Measurements from ENCODE around the gene AP3D1. TPM values are rescaled to one million over a fixed set of nuclear protein-coding genes. Genes with fewer than 3 reads are reported as not detected.

The AP3D1 gene
- total and polyA plus RNA-seq, 9 of the 15 experiments (the other 6 are each of a cell fraction or from before 2014, with no cell fraction given) = 1.2 to 86.1 (median 35.9) TPM

DNA sequence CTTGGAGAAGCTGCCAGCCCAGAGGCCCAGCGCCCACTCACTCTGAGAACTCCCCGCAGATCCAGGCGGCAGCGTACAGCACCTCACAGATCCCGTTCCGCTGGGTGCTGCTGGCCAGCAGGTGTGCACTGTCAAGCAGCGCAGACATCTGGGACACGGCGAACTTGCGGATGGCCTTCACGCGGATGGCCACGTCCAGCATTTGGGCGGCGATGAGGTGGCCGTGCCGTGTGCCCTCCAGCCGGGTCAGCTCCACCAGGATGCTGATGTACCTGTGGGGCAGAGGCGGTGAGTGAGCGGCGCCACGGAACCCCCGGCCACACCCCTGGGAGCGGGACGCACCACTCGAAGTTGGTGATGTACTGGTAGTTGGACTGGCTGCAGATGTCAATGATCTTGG, 30.5 kb downstream of the AP3D1 start:
- peak; percentile 20 for TF ChIP-seq RBM22 (IDR thresholded peaks at IDR 0.05; ENCODE audit: low read depth, low read length, poor library complexity, severe bottlenecking)
- no peak for TF ChIP-seq TAL1 (IDR thresholded peaks at IDR 0.05)
- H3K27me3 ChIP-seq (ENCODE audit: control insufficient read depth in 2 of 2, insufficient read depth in 2 of 2, low read length in 2 of 2) = no peaks in the 10 kb centered on the region; a peak in 1 of 5 replicates
- no peak overlapping the region for H2AFZ ChIP-seq (ENCODE audit: low read depth, low read length)
- H3K9me1 ChIP-seq (ENCODE audit: control insufficient read depth, insufficient read depth, low read length) = no peaks in the 10 kb centered on the region
- no peaks in the 10 kb centered on the region for H3K9me3 ChIP-seq (replicated peaks; ENCODE audit: control insufficient read depth, insufficient read depth, low read depth, low read length)
- ATAC-seq (no peak), DNase-seq (ENCODE audit: extremely low read depth in 1 of 4, low spot score in 3 of 4) (no peak), FAIRE-seq (no peak)
- BruUV-seq (replicated peaks) = no TSS peak
- H3K4me3 ChIP-seq = no peak overlapping the region
- H3K4me2 ChIP-seq (ENCODE audit: insufficient read depth, low read length) = no peak overlapping the region
- peaks cover 4% of the 10 kb centered on the region; the same call in 1 of the 2 replicates for H4K20me1 ChIP-seq (replicated peaks; ENCODE audit: control insufficient read depth, insufficient read depth, low read length)
- in situ Hi-C loops (cut with MboI) (no loop called here), intact Hi-C loops (cut with micrococcal nuclease) (no loop called here)
- peaks cover 95% of the 10 kb centered on the region; the same call in 2 of the 3 replicates for H3K36me3 ChIP-seq (ENCODE audit: control insufficient read depth, insufficient read depth, low read length)
- POLR2A ChIA-PET = no interaction called here
- no peak overlapping the region for H3K27ac ChIP-seq (ENCODE audit: extremely low read depth, low read depth, low read length)
- CTCF ChIA-PET (ENCODE audit: low intra/inter-chr PET ratio) = no interaction called here
- H3K4me1 ChIP-seq (replicated peaks in 1 of 2; ENCODE audit: control insufficient read depth in 2 of 2, insufficient read depth in 2 of 2, low read length in 2 of 2) = peaks cover 0 to 20% of the 10 kb centered on the region in 2 experiments; a peak in 1 of 5 replicates
- 0 out of 4 replicates have a peak overlapping the region, but pooled peaks of 1 of the 2 experiments have one; percentile 26 for H3K9ac ChIP-seq (ENCODE audit: insufficient read depth in 1 of 2, low read depth in 2 of 2, low read length in 2 of 2)
- no peaks in the 10 kb centered on the region for H3K79me2 ChIP-seq (ENCODE audit: control insufficient read depth, insufficient read depth, low read length)
- WGBS (ENCODE audit: insufficient coverage, low coverage, missing lambda C conversion rate) = 95% methylated on average over 17 of the region's 26 CpGs

- no peaks in the 10 kb centered on the region for H3K9me1 ChIP-seq (ENCODE audit: control insufficient read depth, insufficient read depth, low read length)
- H3K27me3 ChIP-seq (ENCODE audit: control insufficient read depth in 2 of 2, insufficient read depth in 2 of 2, low read length in 2 of 2) = no peaks in the 10 kb centered on the region; a peak in 1 of 5 replicates
- H4K20me1 ChIP-seq (replicated peaks; ENCODE audit: control insufficient read depth, insufficient read depth, low read length) = peaks cover 4% of the 10 kb centered on the region; the same call in 1 of the 2 replicates
- H3K4me1 ChIP-seq (replicated peaks in 1 of 2; ENCODE audit: control insufficient read depth in 2 of 2, insufficient read depth in 2 of 2, low read length in 2 of 2) = peaks cover 0 to 20% of the 10 kb centered on the region in 2 experiments; a peak in 1 of 5 replicates
- no peak for ATAC-seq
- POLR2A ChIA-PET = no interaction called here
- H3K27ac ChIP-seq (ENCODE audit: extremely low read depth, low read depth, low read length) = no peak overlapping the region
- TF ChIP-seq MED1 (CRISPR knock-in tag; IDR thresholded peaks at IDR 0.05; ENCODE audit: borderline replicate concordance) = no peak
- peak; percentile 57; the same call in 1 of the 2 replicates for TF ChIP-seq POLR2G (IDR thresholded peaks at IDR 0.05; ENCODE audit: low read depth, low read length)
- H3K9ac ChIP-seq (ENCODE audit: insufficient read depth in 1 of 2, low read depth in 2 of 2, low read length in 2 of 2) = no peak overlapping the region; a peak in 1 of 4 replicates
- peaks cover 95% of the 10 kb centered on the region; the same call in 2 of the 3 replicates for H3K36me3 ChIP-seq (ENCODE audit: control insufficient read depth, insufficient read depth, low read length)
- in situ Hi-C loops (cut with MboI) = no loop called here
- H3K9me3 ChIP-seq (replicated peaks; ENCODE audit: control insufficient read depth, insufficient read depth, low read depth, low read length) = no peaks in the 10 kb centered on the region
- DNase-seq (ENCODE audit: extremely low read depth in 1 of 4, low spot score in 3 of 4) = no peak
- H3K4me2 ChIP-seq (ENCODE audit: insufficient read depth, low read length) = no peak overlapping the region
- CTCF ChIA-PET (ENCODE audit: low intra/inter-chr PET ratio) = no interaction called here
- no peak overlapping the region for H3K4me3 ChIP-seq
- BruUV-seq (replicated peaks) = no TSS peak
- H2AFZ ChIP-seq (ENCODE audit: low read depth, low read length) = no peak overlapping the region
- intact Hi-C loops (cut with micrococcal nuclease) = no loop called here
- H3K79me2 ChIP-seq (ENCODE audit: control insufficient read depth, insufficient read depth, low read length) = no peaks in the 10 kb centered on the region
- no peak for FAIRE-seq
- WGBS (ENCODE audit: insufficient coverage, low coverage, missing lambda C conversion rate) = 93% methylated on average over 24 of the region's 31 CpGs
Measured at GRCh38 chr19:2119921-2120785, 31.2 kb downstream of the AP3D1 start.
